Activated naive CD4-positive, alpha-beta T cell treated with anti-CD3 and anti-CD28 coated beads, Interleukin-2, amount 10 ng/mL, durations not matched to agents 5 hours and 36 hours (primary cell): ENCODE data around the gene GARIN1A. TPM values are rescaled to one million over a fixed set of nuclear protein-coding genes. Genes with fewer than 3 reads are reported as not detected.

ENCODE experiments used
- total RNA-seq, 2 experiments: library from RNA; stranded (reverse); gene quantifications; one replicate each; pipeline ENCODE4 v1.2.3, GENCODE V29; 2021

GARIN1A gene
- total RNA-seq, result under 1 TPM; 0.17 to 0.45 TPM

DNA sequence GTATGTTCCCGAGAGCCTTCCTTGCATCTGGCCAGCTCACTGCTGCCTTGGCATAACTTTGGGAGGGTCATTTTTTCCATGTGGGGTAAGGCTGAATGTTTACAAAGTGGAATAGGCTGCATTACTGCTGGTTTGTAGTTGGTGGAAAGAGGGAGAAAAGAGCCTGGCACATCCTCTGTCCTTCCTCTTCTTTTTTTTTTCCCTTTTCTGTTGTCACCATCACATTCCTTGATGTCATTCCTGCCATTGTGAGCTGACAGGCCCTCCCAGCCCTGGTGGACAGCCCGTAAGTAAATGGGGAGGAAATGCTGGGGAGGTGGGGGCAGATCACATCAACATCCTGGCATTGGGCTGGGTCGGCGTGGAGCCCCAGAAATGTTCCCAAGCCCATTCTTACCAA is at the start of gene GARIN1A:
Gene GARIN1A, plus strand, starts transcription at position 301 of the 400 bp plus-strand sequence. CDS start 106 bp downstream, outside the sequence.

Other genes starting within 250 kb of the GARIN1A start
- gene HILPDA, start 216.4 kb upstream of the GARIN1A start, total RNA-seq, result 10 to 100 TPM; 23.5 to 24.9 TPM
- gene METTL2B, start 195.5 kb upstream of the GARIN1A start, total RNA-seq, result 10 to 100 TPM; 21.1 to 23.2 TPM
- 10 to 100 TPM; 28.6 to 30.6 TPM for gene CALU, start 67.1 kb downstream of the GARIN1A start, total RNA-seq
- gene OPN1SW, start 103.5 kb downstream of the GARIN1A start, total RNA-seq, result not detected
- gene CCDC136, start 119.7 kb downstream of the GARIN1A start, total RNA-seq, result 1 to 10 TPM; 4.3 to 5.6 TPM
- not detected for gene FLNC, start 158.1 kb downstream of the GARIN1A start, total RNA-seq
- gene ATP6V1F, start 190.6 kb downstream of the GARIN1A start, total RNA-seq, result 100 to 1,000 TPM; 117 to 119 TPM
- gene KCP, start 238.4 kb downstream of the GARIN1A start, total RNA-seq, result under 1 TPM; 0.08 to 0.19 TPM